HepG2 (cell line): ENCODE measurements around the gene DUS3L. TPM values are rescaled to one million over a fixed set of nuclear protein-coding genes. Genes with fewer than 3 reads are reported as not detected.
A peak's percentile ranks its signal among the peaks of the same experiment; 100 is the strongest.

ENCODE experiments used
- ARNT2 ChIP-seq: sonication (generic); formaldehyde crosslinking; IDR thresholded peaks from 2 replicates; pipeline ENCODE4 v1.8.0; 2022; ENCODE audit warnings: mild to moderate bottlenecking, low read depth, missing genetic modification reagents, moderate library complexity
- FOSL1 ChIP-seq: sonication (generic); formaldehyde crosslinking; IDR thresholded peaks from 2 replicates; pipeline ENCODE4 v1.9.0; 2021; ENCODE audit warnings: missing genetic modification reagents, borderline replicate concordance
- HMG20B ChIP-seq: conservative IDR thresholded peaks from 2 replicates; pipeline ENCODE4 v1.6.1; 2016; ENCODE audit warnings: missing genetic modification reagents, missing compliant biosample characterization
- IKZF5 ChIP-seq: IDR thresholded peaks from 2 replicates; pipeline ENCODE4 v1.6.1; 2018; ENCODE audit warnings: missing genetic modification reagents, mild to moderate bottlenecking, missing compliant biosample characterization
- KAT2B ChIP-seq: fragments of 150-350 bp; IDR thresholded peaks from 2 replicates; pipeline ENCODE4 v1.6.1; 2014; ENCODE audit warnings: low read depth, low read length, borderline replicate concordance
- NCOA2 ChIP-seq: sonication (generic); formaldehyde crosslinking; IDR thresholded peaks from 2 replicates; pipeline ENCODE4 v1.8.0; 2022; ENCODE audit warnings: inconsistent platforms
- SKI ChIP-seq: fragments of 450-650 bp; IDR thresholded peaks from one replicate; pipeline ENCODE4 v1.6.1; 2018; ENCODE audit warnings: mild to moderate bottlenecking; ENCODE audit not compliant: partially characterized antibody
- SMAD1 ChIP-seq: sonication (generic); formaldehyde crosslinking; IDR thresholded peaks from 2 replicates; pipeline ENCODE4 v1.4.0; 2020; ENCODE audit warnings: missing genetic modification reagents, low read depth, mild to moderate bottlenecking, borderline replicate concordance
- TBX3 ChIP-seq: fragments of 450-650 bp; IDR thresholded peaks from 2 replicates; pipeline ENCODE4 v1.6.1; 2017; ENCODE audit warnings: antibody characterized with exemption, mild to moderate bottlenecking, inconsistent platforms, borderline replicate concordance
- TEAD3 ChIP-seq: optimal IDR thresholded peaks from 2 replicates; pipeline ENCODE3; 2016; ENCODE audit warnings: borderline replicate concordance
- XBP1 ChIP-seq: sonication (generic); formaldehyde crosslinking; IDR thresholded peaks from 2 replicates; pipeline ENCODE4 v1.5.0; 2020; ENCODE audit warnings: missing genetic modification reagents
- ZFX ChIP-seq: sonication (generic); formaldehyde crosslinking; IDR thresholded peaks from 2 replicates; pipeline ENCODE4 v1.4.0; 2020; ENCODE audit warnings: mild to moderate bottlenecking, low read depth, missing genetic modification reagents, moderate library complexity
- ZNF24 ChIP-seq: fragments of 450-650 bp; IDR thresholded peaks from 2 replicates; pipeline ENCODE4 v1.6.1; 2017; ENCODE audit warnings: antibody characterized with exemption, mild to moderate bottlenecking
- ZNF263 ChIP-seq: sonication (generic); formaldehyde crosslinking; IDR thresholded peaks from 2 replicates; pipeline ENCODE4 v1.4.0; 2020; ENCODE audit warnings: missing genetic modification reagents
- ZNF280B ChIP-seq: sonication (generic); formaldehyde crosslinking; IDR thresholded peaks from 2 replicates; pipeline ENCODE4 v1.5.0; 2020; ENCODE audit warnings: missing genetic modification reagents, mild to moderate bottlenecking, borderline replicate concordance
- ZNF337 ChIP-seq: sonication (generic); formaldehyde crosslinking; IDR thresholded peaks from 2 replicates; pipeline ENCODE4 v1.5.1; 2020; ENCODE audit warnings: missing genetic modification reagents, low read depth, mild to moderate bottlenecking, borderline replicate concordance
- ZNF775 ChIP-seq: sonication (generic); formaldehyde crosslinking; IDR thresholded peaks from 2 replicates; pipeline ENCODE4 v1.4.0; 2020; ENCODE audit warnings: missing genetic modification reagents, mild to moderate bottlenecking, moderate library complexity, borderline replicate concordance
- polyA plus RNA-seq, 8 experiments: library from polyadenylated mRNA; depleted of rRNA in 3 of 8; stranded (reverse) in 7 of 8; unstranded in 1 of 8; fragments of >200 nt; fragmentation: Illumina TruSeq in 4 of 8; extraction: Trizol in 4 of 8; gene quantifications; 2 replicates each; pipeline versions ENCODE4 v1.2.1 to v1.2.3, GENCODE V29; 2011 to 2016; ENCODE audit warnings: low read depth in 4 of 8, missing spikeins in 1 of 8, mixed read lengths in 1 of 8; ENCODE audit not compliant: insufficient read depth in 1 of 8
- total RNA-seq, 5 experiments: library from RNA; depleted of rRNA; stranded (reverse); fragments of >200 nt; fragmentation: Illumina TruSeq; extraction: Trizol; gene quantifications; 2 replicates each; pipeline ENCODE4 v1.2.3, GENCODE V29; 2016; ENCODE audit warnings: low read depth in 1 of 5
- TF ChIP-seq, protein P1 (sequence below): sonication (generic); formaldehyde crosslinking; conservative IDR thresholded peaks from 2 replicates; pipeline ENCODE4 v1.4.0; 2020; ENCODE audit warnings: missing genetic modification reagents
- TF ChIP-seq, protein P2 (sequence below): sonication (generic); formaldehyde crosslinking; IDR thresholded peaks from 2 replicates; pipeline ENCODE4 v1.5.0; 2020; ENCODE audit warnings: mild to moderate bottlenecking, missing genetic modification reagents, borderline replicate concordance

The DUS3L gene
- total and polyA plus RNA-seq, 2 of the 13 experiments (the other 11 are each of a cell fraction or from before 2014, with no cell fraction given) = 13.3 to 25.1 TPM

DNA sequence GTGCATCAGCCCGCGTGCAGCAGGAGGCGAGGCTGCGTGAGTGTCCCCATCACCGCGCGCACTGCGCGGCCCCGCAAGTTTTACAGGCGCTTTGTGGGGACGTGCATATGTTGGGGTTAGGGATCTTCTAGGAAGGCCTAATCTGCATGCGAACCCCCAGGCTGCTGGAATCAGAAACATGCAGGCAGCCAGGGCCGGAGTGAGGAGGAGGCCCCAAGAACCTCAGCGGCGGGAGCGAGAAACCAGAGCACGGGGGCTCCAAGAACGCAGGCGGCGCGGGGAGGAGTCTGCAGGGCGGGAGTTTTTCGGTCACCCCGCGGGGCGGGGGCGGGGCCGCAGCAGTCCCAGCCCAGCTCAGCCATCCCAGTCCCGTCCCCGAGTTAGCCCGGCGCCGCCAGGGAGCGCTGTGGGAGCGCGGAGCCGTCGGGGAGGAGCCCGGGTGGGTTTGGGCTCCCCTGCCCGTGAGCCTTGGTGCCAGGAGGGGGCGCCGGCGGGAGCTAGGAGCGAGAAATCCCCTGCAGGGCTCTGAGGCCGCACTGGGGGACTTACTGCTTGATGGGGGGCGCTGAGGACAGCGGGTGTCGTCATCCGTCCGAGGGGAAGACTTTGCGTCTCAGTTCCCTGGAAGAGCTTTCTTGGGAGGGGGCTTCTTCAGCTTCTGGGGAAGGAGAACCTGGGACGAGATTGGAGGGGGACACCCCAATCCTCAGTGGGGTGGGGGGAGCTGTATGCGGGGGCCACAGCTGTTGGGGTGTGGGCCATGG lies 13.0 kb upstream of the DUS3L start (continued):
- no peak for TF ChIP-seq FOSL1 (CRISPR knock-in tag)
- 0 out of 2 replicates have a peak, but pooled peaks have one; percentile 69 for TF ChIP-seq SMAD1 (CRISPR knock-in tag)
- no peak for TF ChIP-seq XBP1
- TF ChIP-seq ZNF775 = no peak
- no peak; the same call in 1 of the 2 replicates for TF ChIP-seq ZNF337
- no peak for TF ChIP-seq ZNF24
- no peak for TF ChIP-seq KAT2B
- no peak for TF ChIP-seq ZNF280B (CRISPR knock-in tag)
- peak; percentile 30 for TF ChIP-seq TEAD3 (CRISPR knock-in tag)
- TF ChIP-seq ARNT2 = peak; percentile 95
- TF ChIP-seq ZNF263 (CRISPR knock-in tag) = peak; percentile 78; the same call in 1 of the 2 replicates
- TF ChIP-seq TBX3 = no peak
- TF ChIP-seq, protein P1, sequence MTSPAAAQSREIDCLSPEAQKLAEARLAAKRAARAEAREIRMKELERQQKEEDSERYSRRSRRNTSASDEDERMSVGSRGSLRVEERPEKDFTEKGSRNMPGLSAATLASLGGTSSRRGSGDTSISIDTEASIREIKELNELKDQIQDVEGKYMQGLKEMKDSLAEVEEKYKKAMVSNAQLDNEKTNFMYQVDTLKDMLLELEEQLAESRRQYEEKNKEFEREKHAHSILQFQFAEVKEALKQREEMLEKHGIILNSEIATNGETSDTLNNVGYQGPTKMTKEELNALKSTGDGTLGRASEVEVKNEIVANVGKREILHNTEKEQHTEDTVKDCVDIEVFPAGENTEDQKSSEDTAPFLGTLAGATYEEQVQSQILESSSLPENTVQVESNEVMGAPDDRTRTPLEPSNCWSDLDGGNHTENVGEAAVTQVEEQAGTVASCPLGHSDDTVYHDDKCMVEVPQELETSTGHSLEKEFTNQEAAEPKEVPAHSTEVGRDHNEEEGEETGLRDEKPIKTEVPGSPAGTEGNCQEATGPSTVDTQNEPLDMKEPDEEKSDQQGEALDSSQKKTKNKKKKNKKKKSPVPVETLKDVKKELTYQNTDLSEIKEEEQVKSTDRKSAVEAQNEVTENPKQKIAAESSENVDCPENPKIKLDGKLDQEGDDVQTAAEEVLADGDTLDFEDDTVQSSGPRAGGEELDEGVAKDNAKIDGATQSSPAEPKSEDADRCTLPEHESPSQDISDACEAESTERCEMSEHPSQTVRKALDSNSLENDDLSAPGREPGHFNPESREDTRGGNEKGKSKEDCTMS (CRISPR knock-in tag) = no peak
- peak; percentile 55; the same call in 1 of the 2 replicates for TF ChIP-seq ZFX
- peak; percentile 27; the same call in 1 of the 2 replicates for TF ChIP-seq IKZF5 (CRISPR knock-in tag)
- TF ChIP-seq NCOA2 (CRISPR knock-in tag) = no peak
- TF ChIP-seq, protein P2, sequence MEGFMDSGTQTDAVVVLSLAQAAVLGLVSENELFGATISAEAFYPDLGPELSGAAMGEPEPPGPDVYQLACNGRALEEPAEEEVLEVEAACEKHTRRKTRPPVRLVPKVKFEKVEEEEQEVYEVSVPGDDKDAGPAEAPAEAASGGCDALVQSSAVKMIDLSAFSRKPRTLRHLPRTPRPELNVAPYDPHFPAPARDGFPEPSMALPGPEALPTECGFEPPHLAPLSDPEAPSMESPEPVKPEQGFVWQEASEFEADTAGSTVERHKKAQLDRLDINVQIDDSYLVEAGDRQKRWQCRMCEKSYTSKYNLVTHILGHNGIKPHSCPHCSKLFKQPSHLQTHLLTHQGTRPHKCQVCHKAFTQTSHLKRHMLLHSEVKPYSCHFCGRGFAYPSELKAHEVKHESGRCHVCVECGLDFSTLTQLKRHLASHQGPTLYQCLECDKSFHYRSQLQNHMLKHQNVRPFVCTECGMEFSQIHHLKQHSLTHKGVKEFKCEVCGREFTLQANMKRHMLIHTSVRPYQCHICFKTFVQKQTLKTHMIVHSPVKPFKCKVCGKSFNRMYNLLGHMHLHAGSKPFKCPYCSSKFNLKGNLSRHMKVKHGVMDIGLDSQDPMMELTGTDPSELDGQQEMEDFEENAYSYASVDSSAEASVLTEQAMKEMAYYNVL (CRISPR knock-in tag) = 0 out of 2 replicates have a peak, but pooled peaks have one; percentile 46
- TF ChIP-seq SKI = peak; percentile 67
- TF ChIP-seq HMG20B (CRISPR knock-in tag) = no peak; the same call in 1 of the 2 replicates
